HEK293 (cell line): ENCODE results near the gene RPL31.

Experiments used
- CTCF ChIA-PET: fragments of 350-600 bp; formaldehyde crosslinking; extraction: SDS; loops from one replicate; lab custom pipeline; 2021; ENCODE audit warnings: antibody characterized with exemption; lab: Yijun Ruan, JAX
- POLR2A ChIA-PET: fragments of 300-600 bp; formaldehyde crosslinking; extraction: SDS; loops from one replicate; lab custom pipeline; 2020; ENCODE audit warnings: antibody characterized with exemption, inconsistent platforms; lab: Yijun Ruan, JAX
- H3K27ac ChIP-seq: fragments of 200-500 bp; sonication (Bioruptor generic); 2 replicates; pipeline ENCODE4 v1.5.1; 2014; ENCODE audit warnings: low read depth, low read length, control low read depth, inconsistent platforms; ENCODE audit errors: extremely low read depth
- H3K36me3 ChIP-seq, 2 experiments: fragments of 200-500 bp in 1 of 2; sonication (Bioruptor generic) in 1 of 2; 1 replicate in 1 of 2; 2 replicates in 1 of 2; pipeline ENCODE4 v1.5.1; 2014 to 2017; ENCODE audit warnings: inconsistent platforms in 2 of 2, low read length in 2 of 2; ENCODE audit not compliant: control insufficient read depth in 2 of 2, insufficient read depth in 1 of 2
- H3K4me1 ChIP-seq: fragments of 200-500 bp; sonication (Bioruptor generic); 2 replicates; pipeline ENCODE4 v1.5.1; 2014; ENCODE audit warnings: mild to moderate bottlenecking, low read length, inconsistent platforms; ENCODE audit not compliant: control insufficient read depth, insufficient read depth
- H3K4me3 ChIP-seq: 2 replicates; pipeline ENCODE4 v1.5.1; 2011; ENCODE audit warnings: low read depth, mild to moderate bottlenecking, control low read depth, low read length, moderate library complexity
- H3K9me3 ChIP-seq: fragments of 200-500 bp; sonication (Bioruptor generic); 2 replicates; pipeline ENCODE4 v1.5.1; 2014; ENCODE audit warnings: low read depth, low read length, inconsistent platforms; ENCODE audit not compliant: control insufficient read depth, insufficient read depth
- KLF10 ChIP-seq: fragments of 450-650 bp; IDR thresholded peaks from 2 replicates; pipeline ENCODE4 v1.5.1; 2018; ENCODE audit warnings: missing biosample characterization, mild to moderate bottlenecking, missing genetic modification characterization
- MEIS1 ChIP-seq: sonication (generic); formaldehyde crosslinking; IDR thresholded peaks from 2 replicates; pipeline ENCODE4 v1.8.1; 2022; ENCODE audit warnings: missing genetic modification reagents, mild to moderate bottlenecking, borderline replicate concordance
- MYNN ChIP-seq: fragments of 450-650 bp; formaldehyde crosslinking; IDR thresholded peaks from 2 replicates; pipeline ENCODE4 v1.5.1; 2016; ENCODE audit warnings: missing biosample characterization, missing genetic modification characterization, borderline replicate concordance
- PRDM10 ChIP-seq: fragments of 450-650 bp; formaldehyde crosslinking; IDR thresholded peaks from 2 replicates; pipeline ENCODE4 v1.5.1; 2016; ENCODE audit warnings: missing biosample characterization, missing genetic modification characterization
- RBAK ChIP-seq: fragments of 450-650 bp; formaldehyde crosslinking; IDR thresholded peaks from 2 replicates; pipeline ENCODE4 v1.5.1; 2016; ENCODE audit warnings: missing biosample characterization, missing genetic modification characterization
- ZBTB48 ChIP-seq: fragments of 450-650 bp; formaldehyde crosslinking; IDR thresholded peaks from 2 replicates; pipeline ENCODE4 v1.5.1; 2016; ENCODE audit warnings: missing biosample characterization, missing genetic modification characterization
- ZBTB8A ChIP-seq: fragments of 450-650 bp; formaldehyde crosslinking; IDR thresholded peaks from 2 replicates; pipeline ENCODE4 v1.5.1; 2016; ENCODE audit warnings: missing biosample characterization, missing genetic modification characterization
- ZEB2 ChIP-seq: fragments of 450-650 bp; formaldehyde crosslinking; IDR thresholded peaks from 2 replicates; pipeline ENCODE4 v1.5.1; 2016; ENCODE audit warnings: missing biosample characterization, missing genetic modification characterization
- ZFP41 ChIP-seq: fragments of 450-650 bp; formaldehyde crosslinking; IDR thresholded peaks from 2 replicates; pipeline ENCODE4 v1.5.1; 2016; ENCODE audit warnings: missing biosample characterization, missing genetic modification characterization, borderline replicate concordance
- ZNF214 ChIP-seq: fragments of 450-650 bp; formaldehyde crosslinking; IDR thresholded peaks from 2 replicates; pipeline ENCODE4 v1.5.1; 2017; ENCODE audit warnings: missing biosample characterization, mild to moderate bottlenecking, missing genetic modification characterization, borderline replicate concordance
- ZNF239 ChIP-seq: fragments of 450-650 bp; formaldehyde crosslinking; IDR thresholded peaks from 2 replicates; pipeline ENCODE4 v1.5.1; 2016; ENCODE audit warnings: missing biosample characterization, missing genetic modification characterization
- ZNF266 ChIP-seq: fragments of 450-650 bp; formaldehyde crosslinking; IDR thresholded peaks from 2 replicates; pipeline ENCODE4 v1.5.1; 2016; ENCODE audit warnings: missing biosample characterization, missing genetic modification characterization, low read depth
- ZNF280D ChIP-seq: fragments of 450-650 bp; formaldehyde crosslinking; IDR thresholded peaks from 2 replicates; pipeline ENCODE4 v1.5.1; 2016; ENCODE audit warnings: missing biosample characterization, missing genetic modification characterization
- ZNF311 ChIP-seq: fragments of 450-650 bp; formaldehyde crosslinking; IDR thresholded peaks from 2 replicates; pipeline ENCODE4 v1.5.1; 2017; ENCODE audit warnings: missing biosample characterization, missing genetic modification characterization, borderline replicate concordance
- ZNF350 ChIP-seq: fragments of 450-650 bp; formaldehyde crosslinking; IDR thresholded peaks from 2 replicates; pipeline ENCODE4 v1.5.0; 2017; ENCODE audit warnings: missing biosample characterization, mild to moderate bottlenecking, missing genetic modification characterization
- ZNF394 ChIP-seq: fragments of 450-650 bp; formaldehyde crosslinking; IDR thresholded peaks from 2 replicates; pipeline ENCODE4 v1.5.1; 2016; ENCODE audit warnings: missing biosample characterization, missing genetic modification characterization, mild to moderate bottlenecking, moderate library complexity, borderline replicate concordance
- ZNF416 ChIP-seq: fragments of 450-650 bp; formaldehyde crosslinking; IDR thresholded peaks from 2 replicates; pipeline ENCODE4 v1.5.1; 2016; ENCODE audit warnings: missing biosample characterization, missing genetic modification characterization
- ZNF48 ChIP-seq: fragments of 450-650 bp; formaldehyde crosslinking; IDR thresholded peaks from 2 replicates; pipeline ENCODE4 v1.5.1; 2016; ENCODE audit warnings: missing biosample characterization, missing genetic modification characterization
- ZNF510 ChIP-seq: fragments of 450-650 bp; formaldehyde crosslinking; IDR thresholded peaks from 2 replicates; pipeline ENCODE4 v1.5.1; 2018; ENCODE audit warnings: mild to moderate bottlenecking, missing genetic modification characterization, missing biosample characterization; ENCODE audit not compliant: insufficient replicate concordance
- ZNF596 ChIP-seq: fragments of 450-650 bp; IDR thresholded peaks from 2 replicates; pipeline ENCODE4 v1.5.0; 2018; ENCODE audit warnings: missing biosample characterization, mild to moderate bottlenecking, missing genetic modification characterization, moderate library complexity
- ZNF639 ChIP-seq: fragments of 450-650 bp; formaldehyde crosslinking; IDR thresholded peaks from 2 replicates; pipeline ENCODE4 v1.5.1; 2016; ENCODE audit warnings: missing biosample characterization, missing genetic modification characterization
- ZNF791 ChIP-seq: fragments of 450-650 bp; formaldehyde crosslinking; IDR thresholded peaks from 2 replicates; pipeline ENCODE4 v1.5.1; 2016; ENCODE audit warnings: missing biosample characterization, missing genetic modification characterization
- ZSCAN16 ChIP-seq: fragments of 450-650 bp; formaldehyde crosslinking; IDR thresholded peaks from 2 replicates; pipeline ENCODE4 v1.5.1; 2016; ENCODE audit warnings: missing biosample characterization, missing genetic modification characterization

Gene RPL31

GRCh38 chr2:100968146-100969145, 33.6 kb upstream of the RPL31 start:
- Histone ChIP-seq H3K4me1 (no peaks in the 10 kb centered on the region), H3K9me3 (no peaks in the 10 kb centered on the region), H3K27ac (no peak overlapping the region), H3K4me3 (no peak overlapping the region), H3K36me3 (peaks cover 0 to 22% of the 10 kb centered on the region in 2 experiments; a peak in 2 of 3 replicates)
- no peak for TF ChIP-seq ZNF266 (tag by site-specific recombination)
- TF ChIP-seq ZNF791 (tag by site-specific recombination): no peak
- TF ChIP-seq ZNF48 (tag by site-specific recombination): no peak
- no peak for TF ChIP-seq ZNF311 (tag by site-specific recombination)
- no peak for TF ChIP-seq MYNN (tag by site-specific recombination)
- no peak for TF ChIP-seq ZEB2 (tag by site-specific recombination)
- no peak for TF ChIP-seq MEIS1 (CRISPR knock-in tag)
- no peak for TF ChIP-seq ZBTB8A (tag by site-specific recombination)
- TF ChIP-seq ZNF416: no peak
- TF ChIP-seq ZFP41 (tag by site-specific recombination): no peak
- no peak for TF ChIP-seq KLF10 (tag by site-specific recombination)
- TF ChIP-seq ZNF239: no peak
- no peak for TF ChIP-seq ZNF394 (tag by site-specific recombination)
- no peak for TF ChIP-seq ZSCAN16 (tag by site-specific recombination)
- no peak for TF ChIP-seq ZNF350
- no peak for TF ChIP-seq ZNF280D
- no peak for TF ChIP-seq ZNF510 (tag by site-specific recombination)
- ChIA-PET CTCF (no interaction called here), POLR2A (no interaction called here)

GRCh38 chr2:100969998-100970397, 32.1 kb upstream of the RPL31 start:
- Histone ChIP-seq H3K4me1 (no peaks in the 10 kb centered on the region), H3K36me3 (peaks cover 0 to 30% of the 10 kb centered on the region in 2 experiments; a peak in 2 of 3 replicates), H3K4me3 (no peak overlapping the region), H3K27ac (no peak overlapping the region)
- POLR2A ChIA-PET: no interaction called here
- no peak for TF ChIP-seq PRDM10 (tag by site-specific recombination)
- TF ChIP-seq ZNF596 (tag by site-specific recombination): no peak
- no peak for TF ChIP-seq ZNF214 (tag by site-specific recombination)
- no peak for TF ChIP-seq ZNF639 (tag by site-specific recombination)
- no peak for TF ChIP-seq ZSCAN16 (tag by site-specific recombination)
- TF ChIP-seq RBAK: no peak
- no peak for TF ChIP-seq ZBTB48 (tag by site-specific recombination)
- TF ChIP-seq, all 188 proteins: peak for 0
- H3K9me3 ChIP-seq: no peaks in the 10 kb centered on the region
- CTCF ChIA-PET: no interaction called here
